Gastroesophageal sphincter (tissue), 3 donors: ENCODE data around the gene WDSUB1.

Experiments
- CTCF ChIP-seq, 4 experiments: fragments of 200-600 bp in 2 of 4; fragments of 450-650 bp in 2 of 4; sonication (generic) in 1 of 4; IDR thresholded peaks; one replicate each; pipeline ENCODE4 v1.5.1; 2017 to 2019; ENCODE audit warnings: antibody characterized with exemption in 4 of 4, mild to moderate bottlenecking in 2 of 4, moderate library complexity in 2 of 4
- POLR2A ChIP-seq, 2 donors: fragments of 450-650 bp; IDR thresholded peaks; one replicate each; pipeline ENCODE4 v1.6.1; 2017; ENCODE audit warnings: antibody characterized with exemption in 2 of 2, mild to moderate bottlenecking in 2 of 2, moderate library complexity in 1 of 2
- POLR2AphosphoS5 ChIP-seq: sonication (generic); formaldehyde crosslinking; IDR thresholded peaks from one replicate; pipeline ENCODE4 v1.6.1; 2017; ENCODE audit warnings: antibody characterized with exemption

GRCh38 chr2:159326569-159327255, 40.2 kb upstream of the WDSUB1 start:
- TF ChIP-seq CTCF (IDR thresholded peaks at IDR 0.05) = no peak
- TF ChIP-seq POLR2AphosphoS5 = no peak
- no peak for TF ChIP-seq POLR2A (IDR thresholded peaks at IDR 0.05)
